ACHN (cell line): ENCODE results near the gene GTF2F2.
"Not testable (repeated sequence)": the region's sequence is repeated elsewhere in the genome, so short reads cannot be mapped to it uniquely, and the experiment has no call there.

Experiments
- DNase-seq: peaks from one replicate; pipeline ENCODE4 v3.0.0-alpha.2; 2015
- in situ Hi-C: cut with HindIII; loops from 2 replicates; pipeline ENCODE4 v1.10.0; 2017; ENCODE audit warnings: low sequenced_read_pairs, low pct_ligation_motif_present, low pct_unique_long_range_greater_than_20kb

The GTF2F2 gene

DNA sequence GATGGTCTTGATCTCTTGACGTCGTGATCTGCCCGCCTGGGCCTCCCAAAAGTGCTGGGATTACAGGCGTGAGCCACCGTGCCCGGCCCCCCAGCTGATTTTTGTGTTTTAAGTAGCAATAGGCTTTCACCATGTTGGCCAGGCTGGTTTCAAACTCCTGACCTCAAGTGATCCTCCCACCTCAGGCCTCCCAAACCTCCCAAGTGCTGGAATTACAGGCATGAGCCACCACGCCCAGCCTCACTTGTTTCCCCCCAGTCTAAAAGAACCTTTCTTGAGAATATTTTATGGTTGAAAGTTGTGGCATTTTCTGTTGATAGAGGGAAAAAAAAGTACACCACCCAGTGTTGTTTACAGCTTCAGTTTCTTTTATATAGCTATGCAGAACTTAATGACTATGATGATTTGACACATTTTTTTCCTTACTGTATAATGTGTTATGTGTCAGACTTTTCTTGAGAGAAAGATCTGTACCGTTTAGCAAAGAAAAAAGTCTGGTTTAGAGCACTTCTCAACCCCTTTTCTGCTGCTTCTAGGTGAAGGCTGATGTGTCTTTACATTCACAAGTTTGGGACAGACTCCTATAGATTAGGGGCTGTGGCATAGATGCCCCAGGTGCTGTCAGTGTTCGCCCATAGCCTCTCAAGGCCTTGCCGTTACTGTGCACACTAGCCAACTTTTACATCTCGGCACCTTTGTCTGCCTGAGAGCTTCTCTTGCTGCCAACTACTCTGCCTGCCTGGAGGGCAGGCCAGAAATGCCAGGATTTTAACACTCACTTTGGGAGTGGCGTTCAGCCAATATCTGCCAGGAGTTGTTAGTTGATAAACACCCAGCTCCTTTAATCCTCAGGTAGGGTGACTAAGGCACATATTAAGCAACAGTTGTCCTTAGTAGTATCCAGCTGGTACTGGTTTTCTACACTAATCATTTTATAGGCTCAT, 47.6 kb downstream of the GTF2F2 start:
- in situ Hi-C loops: no loop called here
- no peak for DNase-seq

DNA sequence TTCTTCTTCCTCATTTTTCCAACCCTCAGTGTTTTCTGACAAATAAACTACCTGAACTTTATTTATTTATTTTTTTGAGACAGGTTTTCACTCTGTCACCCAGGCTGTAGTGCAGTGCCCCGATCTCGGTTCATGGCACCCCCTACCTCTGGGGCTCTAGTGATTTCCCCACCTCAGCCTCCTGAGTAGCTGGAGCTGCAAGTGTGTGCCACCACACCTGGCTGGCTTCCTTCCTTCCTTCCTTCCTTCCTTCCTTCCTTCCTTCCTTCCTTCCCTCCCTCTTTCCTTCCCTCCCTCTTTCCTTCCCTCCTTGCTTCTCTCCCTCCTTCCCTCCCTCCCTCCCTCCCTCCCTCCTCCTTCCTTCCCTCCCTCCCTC, 48.2 kb downstream of the GTF2F2 start:
- DNase-seq: no peak
- in situ Hi-C loops: no loop called here

DNA sequence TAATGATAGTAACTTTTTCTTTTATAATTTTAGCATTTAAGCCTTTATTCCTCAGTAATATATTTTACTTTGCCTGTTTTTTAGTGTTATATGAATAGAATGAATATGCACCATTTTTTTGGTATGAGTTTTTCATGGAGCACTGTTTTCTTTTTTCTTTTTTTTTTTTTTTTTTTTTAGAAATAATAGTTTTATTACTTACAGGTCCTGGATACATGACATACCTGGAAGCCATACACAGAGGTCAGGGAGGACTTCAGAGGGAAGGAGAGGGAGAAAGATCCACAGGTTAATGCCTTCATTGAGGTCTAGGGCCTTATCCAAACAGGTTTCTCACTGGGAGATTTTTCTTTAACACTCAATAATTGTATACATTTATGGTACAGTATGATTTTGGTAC, 54.2 kb downstream of the GTF2F2 start:
- DNase-seq: no peak
- in situ Hi-C loops: no loop called here

DNA sequence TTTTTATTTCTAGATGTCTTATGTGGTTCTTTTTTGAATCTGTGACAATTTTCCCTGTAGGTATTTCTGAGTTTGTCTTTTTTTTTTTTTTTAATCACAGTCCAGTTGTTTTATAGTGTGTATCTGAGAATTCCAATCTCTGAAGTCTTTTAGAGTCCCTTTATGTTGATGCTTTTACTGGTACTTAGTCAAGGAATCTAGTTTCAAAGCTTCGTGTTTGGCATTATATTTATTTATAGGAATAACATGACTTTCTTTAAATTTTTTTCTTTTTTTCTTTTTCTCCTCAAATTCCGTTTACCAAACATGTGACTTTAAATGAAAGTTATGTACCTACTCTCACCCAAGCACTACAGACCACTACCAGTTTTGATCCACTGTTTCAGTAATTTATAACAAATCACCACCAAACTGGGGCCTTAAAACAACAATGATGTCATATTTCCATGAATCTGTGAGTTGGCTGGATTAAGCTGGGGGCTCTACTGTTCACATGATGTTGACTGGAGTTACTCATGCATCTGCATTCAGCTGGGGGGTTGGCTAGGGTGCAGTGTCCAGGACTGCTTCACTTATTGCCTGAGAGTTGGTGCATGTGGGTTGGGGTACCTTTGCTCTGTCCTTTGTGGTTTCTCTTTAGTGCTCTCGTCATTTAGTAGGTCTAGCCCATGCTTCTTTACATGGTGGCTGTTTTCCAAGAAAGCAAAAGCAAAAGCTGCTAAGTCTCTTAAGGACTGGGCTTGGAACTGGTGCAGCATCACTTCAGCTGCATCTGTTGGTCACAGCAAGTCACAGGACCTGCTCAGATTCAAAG, 58.2 kb downstream of the GTF2F2 start:
- peak; percentile 78 for DNase-seq
- in situ Hi-C loops: no loop called here

DNA sequence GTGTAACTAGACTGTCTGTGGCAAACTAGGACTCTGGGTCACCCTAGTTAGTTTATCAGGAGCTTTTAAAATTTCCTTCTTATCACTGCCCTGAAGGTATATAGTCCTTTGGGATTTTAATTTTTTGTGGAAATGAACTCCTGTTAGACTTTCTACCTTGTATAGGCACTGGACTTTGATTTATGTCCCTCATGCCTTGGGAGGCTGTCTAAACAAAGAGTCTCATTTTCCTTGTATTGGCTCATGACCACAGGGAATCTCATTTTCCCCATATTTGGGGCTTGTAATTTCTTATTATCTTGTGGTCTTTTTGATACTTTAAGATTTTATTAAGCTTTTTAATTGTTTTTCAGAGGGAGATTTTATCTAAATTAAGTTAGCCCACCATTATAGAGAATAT, 59.1 kb downstream of the GTF2F2 start:
- in situ Hi-C loops: no loop called here
- DNase-seq: no peak

DNA sequence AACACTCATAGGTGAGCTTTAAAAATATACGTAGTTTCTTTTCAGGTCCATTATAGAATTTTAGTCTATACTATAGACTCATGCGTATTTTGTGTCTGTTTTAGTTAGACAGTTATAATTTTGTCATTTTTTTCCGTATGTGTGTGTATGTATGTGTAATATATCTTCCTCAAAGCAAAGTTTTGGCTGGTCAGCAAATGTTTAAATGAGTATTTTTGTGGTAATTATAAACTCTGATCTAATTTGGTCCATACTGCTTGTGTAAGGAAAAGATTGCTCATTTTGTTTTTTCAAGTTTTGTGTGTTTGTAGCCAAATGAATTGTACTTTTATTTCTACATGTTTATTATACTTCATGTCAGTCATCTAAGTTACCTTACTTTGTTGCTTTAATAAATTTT, 60.0 kb downstream of the GTF2F2 start:
- in situ Hi-C loops: no loop called here
- DNase-seq: no peak

DNA sequence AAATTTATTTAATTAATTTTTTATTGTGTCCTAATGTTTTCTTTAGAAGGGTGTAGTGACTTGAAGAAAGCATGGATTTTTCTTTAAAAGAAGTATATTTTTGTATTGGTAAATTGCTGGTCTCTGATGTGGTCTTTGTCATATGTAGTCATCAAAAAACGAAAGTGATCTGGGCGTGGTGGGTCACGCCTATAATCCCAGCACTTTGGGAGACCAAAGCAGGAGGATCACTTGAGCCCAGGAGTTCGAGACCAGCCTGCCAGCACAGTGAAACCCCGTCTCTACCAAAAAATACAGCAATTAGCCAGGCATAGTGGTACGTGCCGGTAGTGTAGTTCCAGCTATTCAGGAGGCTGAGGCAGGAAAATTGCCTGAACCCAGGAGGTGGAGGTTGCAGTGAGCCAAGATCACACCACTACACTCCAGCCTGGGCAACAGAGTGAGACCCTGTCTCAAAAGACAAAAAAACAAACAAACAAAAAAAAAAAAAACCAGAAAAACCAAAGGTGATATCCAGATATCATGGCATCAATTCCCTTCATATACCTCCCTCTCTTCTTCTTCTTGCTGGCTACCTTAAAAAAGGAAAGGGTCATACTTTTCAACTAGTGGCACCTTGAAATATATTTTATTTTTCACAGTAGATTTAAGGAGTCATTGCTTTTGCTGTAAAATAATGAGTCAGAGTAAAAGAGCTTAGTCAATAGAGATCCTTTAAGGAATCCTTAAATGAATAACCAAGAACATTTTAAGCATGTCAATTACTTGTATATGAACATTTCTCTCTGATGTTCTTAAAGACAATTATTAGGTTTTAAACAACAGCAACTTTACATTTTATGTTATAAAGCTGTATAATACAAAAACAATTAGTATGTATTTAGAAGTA, 60.6 kb downstream of the GTF2F2 start:
- in situ Hi-C loops: no loop called here
- peak; percentile 45 for DNase-seq

DNA sequence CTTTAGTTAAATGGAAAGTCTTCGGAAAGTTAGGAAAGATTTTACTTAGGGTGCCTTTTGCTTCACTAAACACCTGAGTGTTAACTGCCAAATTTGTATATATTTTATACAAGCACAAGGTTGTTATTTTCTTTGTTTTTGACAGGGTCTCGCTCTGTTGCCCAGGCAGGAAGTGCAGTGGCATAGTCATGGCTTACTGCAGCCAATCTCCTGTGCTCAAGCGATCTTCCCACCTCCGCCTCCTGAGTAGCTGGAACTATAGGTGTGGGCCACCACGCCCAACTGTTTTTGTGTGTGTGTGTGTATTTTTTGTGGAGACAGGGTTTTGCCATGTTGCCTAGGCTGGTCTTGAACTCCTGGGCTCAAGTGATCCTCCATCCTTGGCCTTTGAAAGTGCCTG, 64.4 kb downstream of the GTF2F2 start:
- no peak for DNase-seq
- in situ Hi-C loops: no loop called here

DNA sequence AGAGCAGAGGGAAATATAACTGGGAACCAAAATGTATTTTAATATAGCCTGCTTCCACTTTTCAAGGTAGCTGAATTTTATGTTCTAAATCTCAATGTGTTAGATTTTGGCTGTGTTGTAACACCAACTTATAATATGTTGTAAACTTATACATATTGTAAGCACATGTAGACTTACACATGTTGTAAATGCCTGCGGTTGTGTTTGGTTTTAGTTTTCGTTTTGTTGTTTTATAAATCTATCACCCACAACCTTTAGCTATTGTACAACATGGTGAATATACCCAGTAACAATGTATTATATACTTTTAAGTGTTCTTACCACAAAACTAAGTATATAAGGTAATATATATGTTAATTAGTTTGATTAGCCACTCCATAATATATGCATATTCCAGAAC, 65.0 kb downstream of the GTF2F2 start:
- no peak for DNase-seq
- in situ Hi-C loops: no loop called here

DNA sequence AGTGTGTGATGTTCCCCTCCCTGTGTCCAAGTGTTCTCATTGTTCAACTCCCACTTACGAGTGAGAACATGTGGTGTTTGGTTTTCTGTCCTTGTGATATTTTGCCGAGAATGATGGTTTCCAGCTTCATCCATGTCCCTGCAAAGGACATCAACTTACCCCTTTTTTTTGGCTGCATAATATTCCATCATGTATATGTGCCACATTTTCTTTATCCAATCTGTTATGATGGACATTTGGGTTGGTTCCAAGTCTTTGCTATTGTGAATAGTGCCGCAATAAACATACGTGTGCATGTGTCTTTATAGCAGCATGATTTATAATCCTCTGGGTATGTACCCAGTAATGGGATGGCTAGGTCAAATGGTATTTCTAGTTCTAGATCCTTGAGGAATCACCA, 68.8 kb downstream of the GTF2F2 start:
- in situ Hi-C loops, DNase-seq: not testable (repeated sequence)

DNA sequence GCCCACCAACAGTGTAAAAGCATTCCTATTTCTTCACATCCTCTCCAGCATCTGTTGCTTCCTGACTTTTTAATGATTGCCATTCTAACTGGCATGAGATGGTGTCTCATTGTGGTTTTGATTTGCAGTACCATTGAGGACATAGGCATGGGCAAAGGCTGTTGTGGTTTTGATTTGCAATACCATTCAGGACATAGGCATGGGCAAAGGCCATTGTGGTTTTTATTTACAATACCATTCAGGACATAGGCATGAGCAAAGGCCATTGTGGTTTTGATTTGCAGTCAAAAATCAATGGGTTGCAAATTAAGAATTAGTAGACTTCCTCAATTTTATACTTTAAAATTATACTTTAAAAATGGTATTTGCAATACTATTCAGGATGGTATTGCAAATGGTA, 69.2 kb downstream of the GTF2F2 start:
- DNase-seq: peak; percentile 94
- in situ Hi-C loops: not testable (repeated sequence)

DNA sequence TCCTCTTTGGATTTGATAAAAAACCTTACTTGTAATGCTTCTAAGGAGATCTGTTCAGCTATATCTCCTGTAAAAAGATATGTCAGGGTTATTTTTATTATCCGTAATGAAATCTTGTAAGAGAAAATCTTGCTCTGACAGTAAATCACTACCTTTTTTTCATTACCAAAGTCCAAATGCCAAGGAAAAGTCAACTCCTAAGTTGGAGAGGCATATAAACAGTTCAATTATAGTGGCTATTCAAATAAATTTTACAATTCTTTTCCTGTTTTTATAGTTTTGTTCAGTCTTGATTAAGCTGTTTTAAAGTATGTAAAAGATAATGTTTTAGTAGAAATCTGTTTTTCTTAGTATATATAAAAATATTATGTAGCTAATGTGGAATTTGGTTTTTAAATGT, 71.6 kb downstream of the GTF2F2 start:
- no peak for DNase-seq
- in situ Hi-C loops: no loop called here

DNA sequence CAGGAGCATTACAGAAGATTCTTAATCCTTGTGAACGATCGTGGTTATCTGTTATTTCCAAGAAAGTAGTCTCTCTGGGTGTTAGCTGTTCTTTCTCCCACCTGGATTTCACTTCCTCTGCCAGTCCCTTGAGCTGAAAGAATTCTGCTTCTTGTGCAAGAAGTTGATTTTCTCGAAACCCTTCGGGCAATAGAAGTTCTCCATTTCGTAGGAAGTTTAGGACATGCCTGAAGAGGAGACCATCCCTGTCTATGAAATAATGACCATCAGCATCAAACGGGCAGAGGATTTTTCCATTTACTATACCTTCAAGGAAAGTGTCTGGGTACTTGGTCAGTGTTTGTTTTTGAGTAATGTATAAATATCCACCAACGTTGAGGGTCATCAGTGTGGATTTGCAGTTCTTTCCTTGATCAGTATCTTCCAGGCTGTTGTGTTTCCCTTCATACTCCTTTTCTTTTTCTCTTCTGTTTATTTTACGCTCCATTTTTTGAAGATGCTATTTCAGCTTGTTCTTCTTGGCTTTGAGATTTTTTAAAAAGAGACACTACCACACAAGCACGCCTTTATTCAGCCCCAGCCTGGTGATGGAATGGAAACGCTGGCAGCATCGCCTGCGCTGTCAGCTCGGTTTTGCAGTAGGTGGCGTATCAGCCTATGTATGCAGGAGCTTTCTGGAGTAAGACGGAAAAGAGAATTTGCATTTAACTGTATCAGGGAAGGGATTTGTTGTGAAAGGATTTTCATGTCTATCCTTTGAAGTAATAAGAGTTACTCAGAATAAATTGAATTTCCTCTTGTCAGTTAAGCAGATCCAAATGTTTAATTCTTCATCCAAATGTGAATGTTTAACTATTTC, 74.0 kb downstream of the GTF2F2 start:
- DNase-seq: peak; percentile 80
- in situ Hi-C loops: no loop called here

DNA sequence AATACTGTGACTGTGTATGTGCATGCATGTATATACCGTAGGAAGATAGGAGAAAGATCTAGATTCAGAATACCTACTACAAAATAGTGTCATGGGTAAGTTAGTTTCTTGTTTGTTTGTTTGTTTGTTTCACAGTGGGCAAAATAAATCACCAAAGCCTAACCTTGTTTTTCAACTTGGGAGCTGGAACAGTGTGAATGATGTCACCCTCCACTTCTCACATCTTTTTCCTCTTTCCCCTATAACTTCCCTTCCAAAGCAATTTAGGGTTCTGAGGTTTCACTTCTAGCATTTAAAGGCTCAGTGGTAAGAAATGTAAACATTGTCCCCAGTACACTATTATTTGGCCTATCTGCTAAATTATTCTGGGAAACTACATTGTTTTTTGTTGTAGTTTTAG, 75.1 kb downstream of the GTF2F2 start:
- no peak for DNase-seq
- in situ Hi-C loops: no loop called here

DNA sequence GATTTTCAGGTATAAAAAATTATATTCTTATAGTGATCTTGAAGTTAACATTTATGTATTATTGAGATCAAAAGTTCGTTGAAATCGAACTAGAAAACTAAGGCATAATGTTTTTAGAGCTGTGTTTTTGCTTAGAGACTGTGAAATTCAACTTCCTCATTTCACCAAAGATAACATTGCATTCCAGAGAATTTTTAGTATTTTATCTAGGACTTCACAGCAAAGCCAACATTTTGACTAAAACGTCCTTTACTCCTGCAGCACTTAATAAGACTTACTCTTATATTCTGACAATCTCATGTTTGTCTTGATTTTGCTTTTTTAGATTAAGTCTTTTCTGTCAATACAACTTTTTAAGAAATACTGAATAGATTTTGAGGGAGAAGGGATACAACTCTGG, 75.8 kb downstream of the GTF2F2 start:
- DNase-seq: no peak

DNA sequence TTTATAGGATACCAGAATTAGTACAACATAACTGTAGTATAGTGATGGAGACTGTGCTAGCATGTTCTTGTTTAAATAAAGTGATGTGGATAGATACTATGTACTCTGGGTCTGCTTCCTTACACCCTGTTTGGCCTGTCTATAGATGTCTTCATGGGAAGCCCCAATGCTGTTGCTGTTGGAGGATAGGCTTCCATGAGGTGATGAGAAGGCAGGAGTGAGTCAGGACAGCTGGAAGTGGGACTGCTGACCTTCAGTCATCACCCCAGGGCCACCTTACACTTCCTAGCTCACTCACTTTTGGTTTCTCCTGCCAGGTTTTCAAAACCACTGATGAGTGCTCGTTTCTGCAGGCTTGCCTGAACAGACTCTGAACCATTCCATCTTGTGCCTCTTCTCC, 76.3 kb downstream of the GTF2F2 start:
- peak; percentile 59 for DNase-seq
- in situ Hi-C loops: no loop called here

More for the DNA sequence above, 75.8 kb downstream of the GTF2F2 start:
- in situ Hi-C loops: no loop called here

DNA sequence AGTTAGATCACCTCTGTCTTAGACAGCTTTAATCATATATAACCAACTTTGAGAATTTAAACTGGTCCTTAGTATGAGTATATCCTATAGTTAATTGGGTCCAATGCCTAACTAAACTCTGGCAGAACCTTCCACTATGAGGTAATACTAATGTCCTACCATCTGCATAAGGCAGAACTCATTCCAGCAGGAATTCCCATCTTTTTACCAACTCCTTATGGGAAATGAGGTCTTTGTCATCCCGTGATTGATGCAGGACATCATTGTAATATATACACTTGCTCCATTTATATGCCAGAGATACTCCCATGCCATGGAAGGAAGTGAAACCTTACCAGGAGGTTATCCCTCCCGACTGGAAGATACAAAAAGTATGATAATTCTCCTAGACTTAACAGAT, 77.7 kb downstream of the GTF2F2 start:
- in situ Hi-C loops: no loop called here
- no peak for DNase-seq

DNA sequence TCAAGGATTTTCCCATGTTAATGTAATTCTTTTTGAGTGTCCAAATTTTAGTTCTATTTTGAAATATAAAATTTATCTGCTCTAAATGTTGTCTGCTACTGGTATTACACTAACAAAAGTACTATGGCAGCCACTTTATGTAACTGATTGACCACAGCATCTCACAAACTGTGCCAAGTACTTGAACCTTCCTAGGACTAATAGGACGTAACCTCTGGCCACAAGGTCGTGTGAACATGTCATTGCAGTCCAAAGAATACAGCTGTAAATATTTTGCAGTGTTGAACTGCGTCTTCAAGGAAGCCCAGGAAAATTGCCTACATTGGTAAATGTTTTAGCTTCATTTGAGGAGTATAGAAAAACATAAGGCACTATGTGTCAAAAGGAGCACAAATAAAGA, 78.6 kb downstream of the GTF2F2 start:
- DNase-seq: no peak
- in situ Hi-C loops: no loop called here
